Cardiac fibroblast (primary cell): Measurements from ENCODE around the gene LRRIQ1.

ENCODE experiments used
- DNase-seq, 2 donors: peaks; one replicate each; pipeline versions ENCODE4 v3.0.0 to v3.0.0-alpha.2; 2010; ENCODE audit warnings: low read depth in 2 of 2
- H3K4me3 ChIP-seq, 2 donors: replicated peaks in 1 of 2; 1 replicate in 1 of 2; 2 replicates in 1 of 2; pipeline ENCODE4 v1.5.1; 2011; ENCODE audit warnings: low read depth in 2 of 2, low read length in 2 of 2, mild to moderate bottlenecking in 2 of 2, moderate library complexity in 1 of 2
- CTCF ChIP-seq: IDR thresholded peaks from one replicate; pipeline ENCODE4 v1.5.1; 2011; ENCODE audit warnings: low read depth, mild to moderate bottlenecking, low read length, inconsistent platforms

Gene LRRIQ1, protein sequence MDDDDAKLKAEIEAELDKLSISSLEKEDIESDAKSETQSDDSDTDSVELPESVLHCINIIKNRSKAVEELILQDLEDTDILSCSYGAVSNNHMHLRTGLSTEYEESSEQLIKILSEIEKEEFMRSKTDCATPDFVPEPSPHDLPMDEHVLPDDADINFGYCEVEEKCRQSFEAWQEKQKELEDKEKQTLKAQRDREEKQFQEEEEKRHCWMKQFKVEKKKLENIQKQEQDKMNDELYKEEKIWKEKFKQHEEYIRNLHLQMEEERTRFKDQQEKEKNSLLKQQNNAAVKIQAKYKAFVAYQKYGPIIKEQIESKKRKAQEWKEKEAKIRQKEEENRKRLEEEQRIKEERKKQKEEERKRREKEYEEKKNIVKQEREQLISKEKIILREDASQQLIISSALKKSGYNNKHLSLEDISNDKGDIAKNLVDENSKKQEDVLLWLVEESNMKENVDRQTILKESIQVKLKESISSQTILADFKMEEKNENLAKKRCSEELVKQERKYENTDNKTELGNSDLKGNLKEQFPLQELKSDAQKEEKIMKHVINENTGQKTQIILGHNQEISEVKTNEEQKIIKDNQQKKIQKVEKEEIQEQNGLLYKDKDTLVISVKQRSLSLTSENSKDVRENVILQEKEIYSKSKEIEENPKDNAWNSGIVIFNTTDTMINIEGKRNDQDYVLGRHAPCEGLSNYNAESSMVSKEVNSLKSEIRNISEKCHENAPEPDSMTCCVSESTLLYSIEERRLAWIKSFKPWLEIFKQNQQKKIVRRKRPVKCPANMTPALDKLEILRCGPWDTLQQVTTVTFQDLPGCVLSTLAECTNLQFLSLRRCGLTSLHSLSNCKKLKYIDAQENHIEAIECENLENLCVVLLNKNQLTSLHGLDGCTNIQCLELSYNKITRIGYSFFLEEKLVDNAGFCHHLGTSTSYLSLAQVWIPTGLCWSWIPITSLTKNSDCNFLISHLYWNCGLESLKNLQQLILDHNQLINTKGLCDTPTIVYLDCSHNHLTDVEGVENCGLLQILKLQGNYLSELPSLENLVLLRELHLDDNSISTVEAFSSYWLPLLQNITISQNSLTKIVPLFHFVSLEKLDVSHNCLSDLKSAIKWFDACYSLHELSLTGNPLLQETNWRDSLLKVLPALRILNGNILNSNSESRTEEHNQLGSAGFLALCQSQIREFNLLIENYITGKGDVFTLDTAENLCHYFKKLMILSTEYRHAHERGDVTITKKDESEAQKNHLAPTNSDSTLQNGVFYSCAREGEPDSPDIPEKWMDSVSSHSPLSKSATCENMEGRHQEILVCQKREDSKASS (N-terminal part only)

DNA sequence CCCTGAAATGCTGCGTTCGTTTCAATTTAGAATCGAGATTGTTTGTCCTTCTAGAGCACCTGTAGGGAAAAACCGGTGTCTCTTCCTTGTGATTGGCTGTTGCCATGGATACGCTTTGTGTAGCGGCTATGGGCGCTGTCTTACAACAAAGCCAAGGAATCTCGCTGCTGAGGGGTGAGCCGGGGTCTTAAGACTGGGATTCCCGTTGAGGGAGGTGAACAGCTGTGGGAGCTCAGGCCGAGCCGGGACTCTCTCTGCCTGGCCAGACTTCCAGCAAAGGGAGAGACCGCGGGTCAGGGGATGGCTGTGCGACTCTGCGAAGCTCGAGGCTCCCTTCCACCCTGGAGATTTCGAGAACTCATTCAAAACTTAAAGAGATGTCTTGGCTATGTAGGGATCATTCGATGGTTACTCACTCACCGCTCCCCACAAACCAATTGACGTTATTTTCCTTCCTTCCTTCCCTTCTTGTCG is at the start of gene LRRIQ1, which contains the start of gene TSPAN19:
Gene LRRIQ1 (plus strand): TSS at position 118 of the 474 bp plus-strand sequence. CDS start 1,826 bp downstream, outside the sequence.
Gene TSPAN19 (minus strand): TSS at position 44 of the 474 bp plus-strand sequence. CDS start 6,331 bp downstream, outside the sequence.
- no peak for TF ChIP-seq CTCF
- peak within 1 kb of the TSS; percentile 57 to 75 for H3K4me3 ChIP-seq
- DNase-seq = peak; percentile 90 to 93

- DNase-seq = peak in 1 of 2 donors; percentile 9
- TF ChIP-seq CTCF = no peak
- no peak overlapping the region for H3K4me3 ChIP-seq
Measured at GRCh38 chr12:84986586-84986985, 49.6 kb upstream of the LRRIQ1 start.

- no peak overlapping the region for H3K4me3 ChIP-seq
- TF ChIP-seq CTCF = no peak
- DNase-seq = no peak
Measured at GRCh38 chr12:84994426-84994825, 41.7 kb upstream of the LRRIQ1 start.

DNA sequence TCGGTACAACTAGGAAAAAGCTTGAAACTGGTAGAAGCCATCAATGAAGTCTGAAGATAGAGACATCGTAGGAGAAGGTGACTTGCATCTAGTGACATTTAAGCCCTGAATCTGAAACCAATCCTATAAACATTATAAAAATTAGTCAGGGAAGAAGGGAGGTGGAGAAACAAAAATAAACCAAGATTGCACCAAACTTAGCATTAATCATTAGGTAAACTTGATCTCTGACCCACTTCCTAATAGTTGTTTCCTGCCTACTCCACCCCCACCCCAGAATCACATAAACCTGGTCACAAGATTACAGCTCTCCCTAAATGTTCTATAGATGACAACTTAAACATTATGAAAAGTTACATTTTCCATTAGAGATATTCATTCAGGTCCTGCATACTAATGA is 40.5 kb upstream of the LRRIQ1 start:
- DNase-seq = peak in 1 of 2 donors; percentile 45
- H3K4me3 ChIP-seq = no peak overlapping the region
- no peak for TF ChIP-seq CTCF

- no peak for TF ChIP-seq CTCF
- no peak overlapping the region for H3K4me3 ChIP-seq
- DNase-seq = no peak
Measured at GRCh38 chr12:84996759-84997158, 39.4 kb upstream of the LRRIQ1 start.

GRCh38 chr12:84998341-84998740 is 37.8 kb upstream of the LRRIQ1 start:
- DNase-seq = no peak

More at GRCh38 chr12:84998341-84998740, 37.8 kb upstream of the LRRIQ1 start:
- no peak for TF ChIP-seq CTCF
- H3K4me3 ChIP-seq = no peak overlapping the region
